PC-9 (cell line): ENCODE results near the gene THAP8. TPM values are rescaled to one million over a fixed set of nuclear protein-coding genes. Genes with fewer than 3 reads are reported as not detected.

Source experiments
- BruUV-seq: library from RNA; stranded (reverse); fragments of 400-500 nt; replicated peaks from 2 replicates; lab custom pipeline; 2021; lab: Mats Ljungman, UMichigan
- CTCF ChIA-PET: fragments of 300-600 bp; sonication (Branson Sonifier 250); formaldehyde crosslinking; loops from one replicate; lab custom pipeline; 2022; ENCODE audit warnings: antibody characterized with exemption; lab: Charles Lee
- POLR2A ChIA-PET: fragments of 300-600 bp; sonication (Branson Sonifier 250); formaldehyde crosslinking; loops from one replicate; lab custom pipeline; 2022; ENCODE audit warnings: antibody characterized with exemption; ENCODE audit not compliant: unreplicated experiment; lab: Charles Lee
- DNase-seq, 2 experiments: peaks; one replicate each; pipeline versions ENCODE4 v3.0.0 to v3.0.0-alpha.2; 2015 to 2022; ENCODE audit warnings: mixed read lengths in 1 of 2
- H2AFZ ChIP-seq: fragments of 200-600 bp; sonication (generic); 2 replicates; pipeline ENCODE4 v1.8.1; 2017; ENCODE audit warnings: antibody characterized with exemption
- H3F3A ChIP-seq: fragments of 200-600 bp; sonication (generic); 2 replicates; pipeline ENCODE4 v1.8.1; 2017; ENCODE audit warnings: antibody characterized with exemption, mild to moderate bottlenecking, low read depth; ENCODE audit not compliant: insufficient read depth
- H3K27ac ChIP-seq: fragments of 200-600 bp; sonication (generic); 2 replicates; pipeline ENCODE4 v1.6.1; 2016; ENCODE audit warnings: mixed run types
- H3K27me3 ChIP-seq: fragments of 200-600 bp; sonication (generic); 2 replicates; pipeline ENCODE4 v1.6.1; 2016; ENCODE audit warnings: low read depth, mixed run types; ENCODE audit not compliant: insufficient read depth
- H3K36me3 ChIP-seq: fragments of 200-600 bp; sonication (generic); 2 replicates; pipeline ENCODE4 v1.6.1; 2016; ENCODE audit warnings: low read depth, mixed run types
- H3K4me1 ChIP-seq: fragments of 200-600 bp; sonication (generic); replicated peaks from 2 replicates; pipeline ENCODE4 v1.6.1; 2016; ENCODE audit warnings: mixed run types; ENCODE audit not compliant: insufficient read depth
- H3K4me2 ChIP-seq: fragments of 200-600 bp; sonication (generic); 2 replicates; pipeline ENCODE4 v1.6.1; 2017; ENCODE audit warnings: mixed run types
- H3K4me3 ChIP-seq: fragments of 200-600 bp; sonication (generic); 2 replicates; pipeline ENCODE4 v1.6.1; 2016; ENCODE audit warnings: mixed run types
- H3K79me2 ChIP-seq: fragments of 200-600 bp; sonication (generic); 2 replicates; pipeline ENCODE4 v1.6.1; 2017; ENCODE audit warnings: low read depth, mixed run types
- H3K9me2 ChIP-seq: fragments of 200-600 bp; sonication (generic); 2 replicates; pipeline ENCODE4 v1.8.1; 2017; ENCODE audit warnings: mild to moderate bottlenecking; ENCODE audit not compliant: insufficient read depth
- H3K9me3 ChIP-seq: fragments of 200-600 bp; sonication (generic); 2 replicates; pipeline ENCODE4 v1.8.1; 2016; ENCODE audit warnings: low read depth; ENCODE audit not compliant: insufficient read depth
- H4K20me1 ChIP-seq: fragments of 200-600 bp; sonication (generic); 2 replicates; pipeline ENCODE4 v1.8.1; 2017; ENCODE audit not compliant: insufficient read depth
- CTCF ChIP-seq: fragments of 200-600 bp; sonication (generic); conservative IDR thresholded peaks from 2 replicates; pipeline ENCODE4 v1.6.1; 2017; ENCODE audit warnings: mixed run types, antibody characterized with exemption, mild to moderate bottlenecking, moderate library complexity
- EZH2 ChIP-seq: fragments of 200-600 bp; sonication (generic); IDR thresholded peaks from 2 replicates; pipeline ENCODE4 v1.8.0; 2017; ENCODE audit warnings: antibody characterized with exemption, low read depth
- intact Hi-C: fragments of 100-400 bp; cut with micrococcal nuclease; formaldehyde crosslinking; loops from one replicate; pipeline ENCODE4 v1.10.0; 2022; ENCODE audit not compliant: unreplicated experiment
- total RNA-seq: library from RNA; stranded (reverse); gene quantifications from 2 replicates; pipeline ENCODE4 v1.2.3, GENCODE V29; 2021

THAP8 gene
- total RNA-seq, 1 experiment from 2014 or later: 5.2 TPM

DNA sequence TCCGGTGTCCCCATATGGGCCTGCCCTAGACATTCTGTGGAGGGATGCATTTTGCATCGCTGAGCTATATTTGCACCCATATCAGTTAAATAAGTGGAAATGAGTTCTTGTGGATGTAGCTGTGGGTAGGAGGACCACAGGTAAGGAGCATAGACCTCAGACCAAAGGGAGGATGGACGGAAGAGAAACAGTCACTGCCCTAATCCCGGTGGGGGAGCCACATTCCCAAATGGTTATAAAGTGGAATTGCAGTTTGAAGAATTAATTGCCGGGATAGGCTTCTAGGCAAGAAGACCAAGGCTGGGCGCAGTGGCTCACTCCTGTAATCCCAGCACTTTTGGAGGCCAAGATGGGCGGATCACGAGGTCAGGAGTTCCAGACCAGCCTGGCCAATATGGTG, 57.3 kb downstream of the THAP8 start:
- Histone ChIP-seq H3K27me3 (no peaks in the 10 kb centered on the region), H3K27ac (no peak overlapping the region), H4K20me1 (peaks cover 11% of the 10 kb centered on the region; the same call in 1 of the 2 replicates), H3K4me2 (peak overlapping the region; percentile 92), H3K36me3 (no peaks in the 10 kb centered on the region), H3K9me2 (no peaks in the 10 kb centered on the region), H3F3A (no peaks in the 10 kb centered on the region), H2AFZ (no peak overlapping the region), H3K4me3 (no peak overlapping the region), H3K9me3 (no peaks in the 10 kb centered on the region), H3K79me2 (peaks cover 21% of the 10 kb centered on the region), H3K4me1 (peaks cover 8% of the 10 kb centered on the region; the same call in 1 of the 2 replicates)
- TF ChIP-seq EZH2 (no peak), CTCF (no peak)
- intact Hi-C loops: loop anchor here (5.0 to 10.0 kb wide), 2 partner anchors 131 to 252 kb away; partner anchors contain the start of genes IGFLR1, LIN37, PSENEN and U2AF1L4
- BruUV-seq: no TSS peak
- DNase-seq: no peak
- CTCF ChIA-PET: no interaction called here
- POLR2A ChIA-PET: interaction anchor here (0.6 kb wide), 2 partner anchors 12 to 687 kb away, joined by 3 to 5 read pairs; partner anchors contain the start of gene SYNE4

- Histone ChIP-seq H2AFZ (peak within 1 kb of the TSS; percentile 99), H3K9me3 (no peaks in the 10 kb centered on the region), H3K36me3 (no peaks in the 10 kb centered on the region), H3K79me2 (peaks cover 21% of the 10 kb centered on the region), H3K4me3 (peak within 1 kb of the TSS; percentile 97), H3F3A (no peaks in the 10 kb centered on the region), H3K9me2 (no peaks in the 10 kb centered on the region), H3K27ac (0 out of 2 replicates have a peak within 1 kb of the TSS, but pooled peaks have one; percentile 23), H3K4me1 (peaks cover 8% of the 10 kb centered on the region; the same call in 1 of the 2 replicates), H3K27me3 (no peaks in the 10 kb centered on the region), H4K20me1 (peaks cover 11% of the 10 kb centered on the region; the same call in 1 of the 2 replicates), H3K4me2 (peak within 1 kb of the TSS; percentile 92)
- peak; percentile 86 to 93 for DNase-seq
- POLR2A ChIA-PET: interaction anchor here (0.5 to 0.7 kb wide), 3 partner anchors 12 to 1318 kb away, joined by 4 to 6 read pairs (median 5); partner anchors contain the start of genes PSENEN, SCGB2B2 and U2AF1L4
- TF ChIP-seq EZH2 (no peak), CTCF (no peak)
- intact Hi-C loops: loop anchor here (5.0 to 10.0 kb wide), 2 partner anchors 132 to 251 kb away; partner anchors contain the start of genes IGFLR1, LIN37, PSENEN and U2AF1L4
- CTCF ChIA-PET: interaction anchor here (0.7 kb wide), 1 partner anchor 46 kb away, joined by 3 read pairs; no protein-coding TSS in a partner anchor
- BruUV-seq: no TSS peak
Observed at GRCh38 chr19:35995048-35995993, 58.8 kb downstream of the THAP8 start, which contains the start of gene SDHAF1. TSS of gene SDHAF1 (plus strand) at chr19:35995188. CDS start at chr19:35995275, 87 bp downstream.

DNA sequence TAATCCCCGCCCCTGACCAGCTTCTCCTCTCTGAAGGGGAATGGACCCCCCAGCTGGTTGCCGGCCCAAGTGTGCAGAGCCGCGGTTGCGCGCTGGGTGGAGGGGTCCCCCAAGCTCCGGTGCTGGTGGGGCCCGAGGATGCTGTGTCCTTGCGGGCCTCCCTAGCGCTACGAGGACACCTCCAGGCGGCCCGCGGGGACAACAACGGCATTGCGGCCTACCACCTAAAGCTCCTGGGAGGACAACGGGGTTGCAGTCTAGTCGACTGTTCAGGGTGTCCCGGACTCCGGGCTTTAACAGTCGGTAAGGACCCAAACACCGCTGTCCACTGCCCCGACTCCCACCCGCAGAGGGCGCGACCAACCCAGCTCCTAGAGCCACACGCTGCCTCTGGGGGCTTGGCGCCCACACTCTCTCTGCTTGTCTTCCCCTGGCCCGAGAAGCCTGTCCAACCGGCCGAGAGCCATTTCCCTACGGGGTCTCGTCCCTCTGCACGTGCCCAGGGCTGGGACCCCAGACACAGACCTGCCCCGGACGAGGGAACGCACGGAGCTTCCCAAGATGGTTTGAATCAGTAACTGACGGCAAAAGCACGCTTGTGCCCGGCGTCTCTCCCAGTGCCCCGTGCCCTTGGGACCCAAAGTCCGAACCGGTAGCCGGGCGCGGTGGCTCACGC, 60.0 kb downstream of the THAP8 start:
- Histone ChIP-seq H3K4me2 (peak overlapping the region; percentile 92), H3K27ac (no peak overlapping the region), H3K9me2 (no peaks in the 10 kb centered on the region), H2AFZ (no peak overlapping the region), H4K20me1 (peaks cover 11% of the 10 kb centered on the region; the same call in 1 of the 2 replicates), H3K4me3 (no peak overlapping the region), H3K27me3 (peaks cover under 1% of the 10 kb centered on the region), H3K9me3 (no peaks in the 10 kb centered on the region; the same call in 1 of the 2 replicates), H3K79me2 (peaks cover 21% of the 10 kb centered on the region), H3K4me1 (peaks cover 8% of the 10 kb centered on the region; the same call in 1 of the 2 replicates), H3K36me3 (no peaks in the 10 kb centered on the region), H3F3A (no peaks in the 10 kb centered on the region)
- ChIA-PET CTCF (no interaction called here), POLR2A (interaction anchor here (0.6 kb wide), 1 partner anchor 11 kb away, joined by 4 read pairs; no protein-coding TSS in a partner anchor)
- TF ChIP-seq CTCF: no peak
- no peak for TF ChIP-seq EZH2
- no peak for DNase-seq
- intact Hi-C loops: loop anchor here (10.0 kb wide), 1 partner anchor 249 kb away; the partner anchor contains the start of genes IGFLR1, LIN37, PSENEN and U2AF1L4
- BruUV-seq: TSS peak; percentile 56
